Fibroblast of lung (primary cell): Measurements from ENCODE around the gene NRIP1. TPM values are rescaled to one million over a fixed set of nuclear protein-coding genes. Genes with fewer than 3 reads are reported as not detected.

ENCODE experiments used
- DNase-seq, 2 donors: peaks; one replicate each; pipeline versions ENCODE4 v3.0.0 to v3.0.0-alpha.2; 2010; ENCODE audit warnings: low read depth in 2 of 2
- H2AFZ ChIP-seq: 2 replicates; pipeline ENCODE4 v1.5.1; 2012; ENCODE audit warnings: low read length, control low read depth, inconsistent platforms
- H3K27ac ChIP-seq: 2 replicates; pipeline ENCODE4 v1.5.1; 2011; ENCODE audit warnings: low read length, control low read depth; ENCODE audit not compliant: insufficient read depth
- H3K27me3 ChIP-seq: 2 replicates; pipeline ENCODE4 v1.5.1; 2011; ENCODE audit warnings: mild to moderate bottlenecking, low read length; ENCODE audit not compliant: control insufficient read depth, insufficient read depth
- H3K36me3 ChIP-seq: 2 replicates; pipeline ENCODE4 v1.5.1; 2011; ENCODE audit warnings: low read length; ENCODE audit not compliant: control insufficient read depth, insufficient read depth
- H3K4me1 ChIP-seq: 2 replicates; pipeline ENCODE4 v1.5.1; 2011; ENCODE audit warnings: low read length; ENCODE audit not compliant: control insufficient read depth, insufficient read depth; ENCODE audit errors: extremely low read depth
- H3K4me2 ChIP-seq: 2 replicates; pipeline ENCODE4 v1.5.1; 2011; ENCODE audit warnings: low read length, control low read depth; ENCODE audit not compliant: insufficient read depth; ENCODE audit errors: extremely low read depth
- H3K4me3 ChIP-seq, 4 experiments: fragments of 200-600 bp in 1 of 4; sonication (generic) in 1 of 4; replicated peaks in 1 of 4; 2 replicates each; pipeline ENCODE4 v1.5.1; 2011 to 2016; ENCODE audit warnings: low read length in 4 of 4, low read depth in 3 of 4, mild to moderate bottlenecking in 3 of 4, control low read depth in 2 of 4, inconsistent platforms in 1 of 4, mixed read lengths in 1 of 4; ENCODE audit not compliant: insufficient read depth in 1 of 4; ENCODE audit errors: control extremely low read depth in 1 of 4
- H3K79me2 ChIP-seq: 2 replicates; pipeline ENCODE4 v1.5.1; 2012; ENCODE audit warnings: mild to moderate bottlenecking, low read length, inconsistent platforms; ENCODE audit not compliant: control insufficient read depth, insufficient read depth
- H3K9ac ChIP-seq: 2 replicates; pipeline ENCODE4 v1.5.1; 2011; ENCODE audit warnings: mild to moderate bottlenecking, low read length, control low read depth; ENCODE audit not compliant: insufficient read depth
- H3K9me3 ChIP-seq: 2 replicates; pipeline ENCODE4 v1.5.1; 2012; ENCODE audit warnings: low read depth, low read length; ENCODE audit not compliant: control insufficient read depth, insufficient read depth
- H4K20me1 ChIP-seq: 2 replicates; pipeline ENCODE4 v1.5.1; 2011; ENCODE audit warnings: low read length; ENCODE audit not compliant: control insufficient read depth, insufficient read depth; ENCODE audit errors: extremely low read depth
- EZH2 ChIP-seq: IDR thresholded peaks from 2 replicates; pipeline ENCODE4 v1.5.1; 2012; ENCODE audit warnings: low read length, control low read depth, mild to moderate bottlenecking; ENCODE audit errors: missing control alignments
- polyA minus RNA-seq: library from RNA; depleted of rRNA, polyadenylated mRNA; stranded (reverse); fragments of >200 nt; gene quantifications from 2 replicates; pipeline ENCODE4 v1.2.3, GENCODE V29; 2011; ENCODE audit warnings: low replicate concordance
- polyA plus RNA-seq, 2 donors: library from polyadenylated mRNA; depleted of rRNA in 1 of 2; stranded (reverse) in 1 of 2; unstranded in 1 of 2; fragments of >200 nt; gene quantifications; 2 replicates each; pipeline ENCODE4 v1.2.1, GENCODE V29; 2011 to 2012; ENCODE audit warnings: missing spikeins in 1 of 2
- total RNA-seq: library from RNA; depleted of rRNA; stranded (reverse); fragments of >200 nt; gene quantifications from 2 replicates; pipeline ENCODE4 v1.2.1, GENCODE V29; 2014
- TF ChIP-seq, protein P1 (sequence below), 2 donors: IDR thresholded peaks in 1 of 2; conservative IDR thresholded peaks in 1 of 2; 1 replicate in 1 of 2; 2 replicates in 1 of 2; pipeline ENCODE4 v1.5.1; 2011 to 2012; ENCODE audit warnings: low read length in 2 of 2, control low read depth in 1 of 2, inconsistent platforms in 1 of 2, low read depth in 1 of 2, mild to moderate bottlenecking in 1 of 2

The NRIP1 gene, protein sequence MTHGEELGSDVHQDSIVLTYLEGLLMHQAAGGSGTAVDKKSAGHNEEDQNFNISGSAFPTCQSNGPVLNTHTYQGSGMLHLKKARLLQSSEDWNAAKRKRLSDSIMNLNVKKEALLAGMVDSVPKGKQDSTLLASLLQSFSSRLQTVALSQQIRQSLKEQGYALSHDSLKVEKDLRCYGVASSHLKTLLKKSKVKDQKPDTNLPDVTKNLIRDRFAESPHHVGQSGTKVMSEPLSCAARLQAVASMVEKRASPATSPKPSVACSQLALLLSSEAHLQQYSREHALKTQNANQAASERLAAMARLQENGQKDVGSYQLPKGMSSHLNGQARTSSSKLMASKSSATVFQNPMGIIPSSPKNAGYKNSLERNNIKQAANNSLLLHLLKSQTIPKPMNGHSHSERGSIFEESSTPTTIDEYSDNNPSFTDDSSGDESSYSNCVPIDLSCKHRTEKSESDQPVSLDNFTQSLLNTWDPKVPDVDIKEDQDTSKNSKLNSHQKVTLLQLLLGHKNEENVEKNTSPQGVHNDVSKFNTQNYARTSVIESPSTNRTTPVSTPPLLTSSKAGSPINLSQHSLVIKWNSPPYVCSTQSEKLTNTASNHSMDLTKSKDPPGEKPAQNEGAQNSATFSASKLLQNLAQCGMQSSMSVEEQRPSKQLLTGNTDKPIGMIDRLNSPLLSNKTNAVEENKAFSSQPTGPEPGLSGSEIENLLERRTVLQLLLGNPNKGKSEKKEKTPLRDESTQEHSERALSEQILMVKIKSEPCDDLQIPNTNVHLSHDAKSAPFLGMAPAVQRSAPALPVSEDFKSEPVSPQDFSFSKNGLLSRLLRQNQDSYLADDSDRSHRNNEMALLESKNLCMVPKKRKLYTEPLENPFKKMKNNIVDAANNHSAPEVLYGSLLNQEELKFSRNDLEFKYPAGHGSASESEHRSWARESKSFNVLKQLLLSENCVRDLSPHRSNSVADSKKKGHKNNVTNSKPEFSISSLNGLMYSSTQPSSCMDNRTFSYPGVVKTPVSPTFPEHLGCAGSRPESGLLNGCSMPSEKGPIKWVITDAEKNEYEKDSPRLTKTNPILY (N-terminal part only)
- total RNA-seq = 24.8 and 25.4 TPM in 2 replicates
- polyA plus RNA-seq = 12.9 and 17.8 TPM in 2 replicates
- 9.1 and 13.5 TPM in 2 replicates for polyA plus RNA-seq (2012)
- 6.8 and 9.8 TPM in 2 replicates for polyA minus RNA-seq

DNA sequence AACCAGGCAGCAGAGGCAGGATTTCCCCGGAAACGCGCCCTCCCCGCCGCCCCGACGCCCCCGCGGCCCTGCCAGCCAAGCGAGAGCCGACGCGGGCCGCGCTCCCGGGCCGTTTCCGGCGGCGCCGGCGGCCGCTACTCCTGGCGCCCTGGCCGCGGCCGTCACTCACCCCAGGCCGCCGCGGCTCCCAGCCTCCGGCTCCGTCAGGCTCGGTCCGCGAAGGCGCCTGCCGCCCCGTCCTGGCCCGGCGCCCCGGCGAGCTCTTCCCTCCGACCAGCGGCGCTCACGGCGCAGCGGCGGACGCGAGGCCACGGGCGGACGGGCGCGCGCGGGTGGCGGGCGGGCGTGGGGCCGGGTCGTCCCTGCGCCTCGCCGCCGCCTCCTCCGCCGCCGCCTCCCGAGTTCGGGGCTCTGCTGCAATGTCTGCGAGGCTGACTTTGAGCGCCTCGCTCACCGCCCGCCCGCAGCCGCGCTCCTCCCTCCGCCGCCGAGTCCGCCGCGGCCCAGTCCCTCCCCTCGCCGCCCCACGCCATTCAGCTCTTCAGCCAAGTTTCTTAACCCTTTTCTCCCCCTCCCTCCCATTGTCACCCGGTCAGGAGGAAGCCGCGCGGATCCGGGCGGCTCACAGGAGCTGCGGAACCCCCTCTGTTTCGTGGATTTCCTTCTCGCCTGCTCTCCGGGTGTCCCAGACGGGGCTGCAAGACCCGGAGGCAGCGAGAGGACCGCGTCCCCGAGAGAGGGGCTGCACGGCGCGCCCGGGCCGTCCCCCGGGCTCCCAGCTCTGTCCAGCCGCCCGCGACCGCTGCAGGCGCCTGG is at the start of gene NRIP1:
NRIP1 (minus strand) TSS at position 425 of the 816 bp plus-strand sequence. CDS start 96,808 bp downstream, outside the sequence.
- H3K79me2 ChIP-seq = peaks cover 45% of the 10 kb centered on the region
- H3K4me2 ChIP-seq = peak within 1 kb of the TSS; percentile 96
- H2AFZ ChIP-seq = peak within 1 kb of the TSS; percentile 73
- H3K27ac ChIP-seq = peak within 1 kb of the TSS; percentile 72
- no peaks in the 10 kb centered on the region for H3K36me3 ChIP-seq
- no peaks in the 10 kb centered on the region for H3K9me3 ChIP-seq
- peak within 1 kb of the TSS; percentile 86 for H3K9ac ChIP-seq
- H3K4me3 ChIP-seq = peak within 1 kb of the TSS; percentile 67 to 94 (median 82)
- TF ChIP-seq, protein P1, sequence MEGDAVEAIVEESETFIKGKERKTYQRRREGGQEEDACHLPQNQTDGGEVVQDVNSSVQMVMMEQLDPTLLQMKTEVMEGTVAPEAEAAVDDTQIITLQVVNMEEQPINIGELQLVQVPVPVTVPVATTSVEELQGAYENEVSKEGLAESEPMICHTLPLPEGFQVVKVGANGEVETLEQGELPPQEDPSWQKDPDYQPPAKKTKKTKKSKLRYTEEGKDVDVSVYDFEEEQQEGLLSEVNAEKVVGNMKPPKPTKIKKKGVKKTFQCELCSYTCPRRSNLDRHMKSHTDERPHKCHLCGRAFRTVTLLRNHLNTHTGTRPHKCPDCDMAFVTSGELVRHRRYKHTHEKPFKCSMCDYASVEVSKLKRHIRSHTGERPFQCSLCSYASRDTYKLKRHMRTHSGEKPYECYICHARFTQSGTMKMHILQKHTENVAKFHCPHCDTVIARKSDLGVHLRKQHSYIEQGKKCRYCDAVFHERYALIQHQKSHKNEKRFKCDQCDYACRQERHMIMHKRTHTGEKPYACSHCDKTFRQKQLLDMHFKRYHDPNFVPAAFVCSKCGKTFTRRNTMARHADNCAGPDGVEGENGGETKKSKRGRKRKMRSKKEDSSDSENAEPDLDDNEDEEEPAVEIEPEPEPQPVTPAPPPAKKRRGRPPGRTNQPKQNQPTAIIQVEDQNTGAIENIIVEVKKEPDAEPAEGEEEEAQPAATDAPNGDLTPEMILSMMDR (conservative IDR thresholded peaks at IDR 0.05 in 1 of 2, IDR thresholded peaks at IDR 0.05 in 1 of 2; ENCODE audit: low read depth in 1 of 2, low read length in 2 of 2) = no peak
- no peak for TF ChIP-seq EZH2
- H3K27me3 ChIP-seq = no peaks in the 10 kb centered on the region
- peak; percentile 92 to 93 for DNase-seq
- no peaks in the 10 kb centered on the region for H4K20me1 ChIP-seq
- peaks cover 2% of the 10 kb centered on the region for H3K4me1 ChIP-seq

DNA sequence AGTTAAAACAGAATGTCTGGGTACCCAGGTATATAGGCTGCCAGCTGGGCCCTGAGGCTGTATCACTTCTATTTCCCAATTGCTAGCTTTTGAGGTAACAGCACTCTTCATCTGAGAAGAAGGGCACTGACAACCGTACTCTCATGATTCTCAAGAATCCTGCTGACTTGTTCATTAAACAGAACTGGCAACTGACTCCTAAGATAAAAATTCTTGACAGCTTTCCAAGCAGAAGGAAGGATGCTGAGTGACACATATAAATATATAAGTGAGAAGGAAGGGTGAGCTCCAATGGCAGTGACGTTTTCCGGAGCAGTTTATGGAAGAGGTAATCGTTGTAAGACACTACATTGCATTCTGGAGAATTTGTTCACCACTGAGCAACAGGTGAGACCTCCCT is 48.1 kb upstream of the NRIP1 start:
- no peak overlapping the region for H2AFZ ChIP-seq
- H4K20me1 ChIP-seq = no peaks in the 10 kb centered on the region
- no peak for DNase-seq
- H3K27me3 ChIP-seq = no peaks in the 10 kb centered on the region
- H3K4me1 ChIP-seq = no peaks in the 10 kb centered on the region
- H3K4me2 ChIP-seq = no peak overlapping the region
- H3K9ac ChIP-seq = no peak overlapping the region
- H3K27ac ChIP-seq = no peak overlapping the region
- no peak for TF ChIP-seq EZH2
- TF ChIP-seq, protein P1 (conservative IDR thresholded peaks at IDR 0.05 in 1 of 2, IDR thresholded peaks at IDR 0.05 in 1 of 2; ENCODE audit: low read depth in 1 of 2, low read length in 2 of 2) = no peak
- no peaks in the 10 kb centered on the region for H3K79me2 ChIP-seq
- no peak overlapping the region for H3K4me3 ChIP-seq
- no peaks in the 10 kb centered on the region for H3K9me3 ChIP-seq
- H3K36me3 ChIP-seq = no peaks in the 10 kb centered on the region
